Dermis microvascular lymphatic vessel endothelial cell (primary cell): Measurements from ENCODE around the gene HRH4. TPM values are rescaled to one million over a fixed set of nuclear protein-coding genes. Genes with fewer than 3 reads are reported as not detected.

ENCODE experiments used
- DNase-seq, 2 donors: peaks; one replicate each; pipeline versions ENCODE4 v3.0.0 to v3.0.0-alpha.2; 2010; ENCODE audit warnings: low read depth in 2 of 2
- total RNA-seq: library from RNA; depleted of rRNA; stranded (reverse); fragments of >200 nt; gene quantifications from 2 replicates; pipeline ENCODE4 v1.2.1, GENCODE V29; 2014

The HRH4 gene, protein sequence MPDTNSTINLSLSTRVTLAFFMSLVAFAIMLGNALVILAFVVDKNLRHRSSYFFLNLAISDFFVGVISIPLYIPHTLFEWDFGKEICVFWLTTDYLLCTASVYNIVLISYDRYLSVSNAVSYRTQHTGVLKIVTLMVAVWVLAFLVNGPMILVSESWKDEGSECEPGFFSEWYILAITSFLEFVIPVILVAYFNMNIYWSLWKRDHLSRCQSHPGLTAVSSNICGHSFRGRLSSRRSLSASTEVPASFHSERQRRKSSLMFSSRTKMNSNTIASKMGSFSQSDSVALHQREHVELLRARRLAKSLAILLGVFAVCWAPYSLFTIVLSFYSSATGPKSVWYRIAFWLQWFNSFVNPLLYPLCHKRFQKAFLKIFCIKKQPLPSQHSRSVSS
- total RNA-seq: not detected in 2 replicates

DNA sequence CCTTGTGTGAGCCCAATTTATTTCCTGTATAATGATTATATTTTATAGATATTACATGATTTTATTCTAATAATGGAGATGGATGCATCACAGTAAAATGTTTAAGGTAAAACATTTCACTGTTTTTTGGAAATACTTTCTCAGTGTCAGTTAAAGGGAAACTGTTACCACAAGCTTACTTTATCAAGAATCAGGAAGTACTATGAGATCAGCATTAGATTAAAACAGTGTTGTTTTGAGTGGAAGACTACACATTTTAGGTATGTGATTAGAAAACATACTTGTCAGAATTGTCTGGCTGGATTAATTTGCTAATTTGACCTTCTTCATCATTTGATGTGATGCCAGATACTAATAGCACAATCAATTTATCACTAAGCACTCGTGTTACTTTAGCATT lies at the start of gene HRH4:
TSS of gene HRH4 (plus strand) at position 250 of the 400 bp plus-strand sequence. CDS start at position 342, 92 bp downstream.
- DNase-seq: no peak

DNA sequence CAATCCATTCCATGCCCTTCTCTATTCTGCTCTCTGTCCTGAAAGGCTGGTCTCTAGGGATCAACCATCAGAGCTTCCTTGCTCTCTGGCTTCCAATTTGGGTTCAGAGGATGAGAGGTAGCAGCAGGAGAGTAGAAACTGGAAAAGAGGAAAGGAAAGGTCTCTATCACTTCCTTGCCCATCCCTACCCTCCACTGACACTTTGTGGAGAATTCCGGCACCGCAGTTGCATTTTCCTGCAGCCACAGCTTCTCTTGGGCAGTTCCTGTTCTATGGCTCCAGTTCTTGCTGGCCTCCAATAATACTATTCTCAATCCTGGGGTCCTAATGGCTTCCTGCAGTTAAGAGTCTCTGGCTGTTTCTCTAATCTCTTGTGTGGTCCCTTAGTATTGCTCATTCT lies 47.3 kb upstream of the HRH4 start:
- DNase-seq: no peak

DNA sequence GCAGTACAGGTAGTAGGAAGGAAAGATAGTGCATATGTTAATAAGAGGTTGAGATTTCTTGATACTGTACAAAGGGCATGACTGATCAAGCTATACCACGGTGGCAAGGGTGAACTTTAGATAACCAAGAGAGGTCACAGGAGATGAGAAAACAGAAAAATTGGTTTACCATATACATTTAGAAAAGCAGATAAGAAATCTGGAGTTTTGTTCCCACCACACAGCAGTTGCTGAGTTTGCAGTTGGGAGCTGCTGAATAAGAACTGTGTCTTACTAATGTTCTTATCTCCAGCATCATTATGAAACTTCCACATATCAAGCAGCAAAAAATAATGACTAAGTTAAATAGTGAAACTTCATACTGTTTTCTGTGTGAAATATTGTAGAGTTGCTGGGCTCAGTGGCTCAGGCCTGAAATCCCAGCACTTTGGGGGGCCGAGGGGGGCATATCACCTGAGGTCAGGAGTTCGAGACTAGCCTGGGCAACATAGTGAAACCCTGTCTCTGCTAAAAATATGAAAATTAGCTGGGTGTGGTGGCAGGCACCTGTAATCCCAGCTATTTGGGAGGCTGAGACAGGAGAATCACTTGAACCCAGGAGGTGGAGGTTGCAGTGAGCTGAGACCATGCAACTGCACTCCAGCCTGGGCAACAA lies 46.0 kb upstream of the HRH4 start:
- no peak for DNase-seq

DNA sequence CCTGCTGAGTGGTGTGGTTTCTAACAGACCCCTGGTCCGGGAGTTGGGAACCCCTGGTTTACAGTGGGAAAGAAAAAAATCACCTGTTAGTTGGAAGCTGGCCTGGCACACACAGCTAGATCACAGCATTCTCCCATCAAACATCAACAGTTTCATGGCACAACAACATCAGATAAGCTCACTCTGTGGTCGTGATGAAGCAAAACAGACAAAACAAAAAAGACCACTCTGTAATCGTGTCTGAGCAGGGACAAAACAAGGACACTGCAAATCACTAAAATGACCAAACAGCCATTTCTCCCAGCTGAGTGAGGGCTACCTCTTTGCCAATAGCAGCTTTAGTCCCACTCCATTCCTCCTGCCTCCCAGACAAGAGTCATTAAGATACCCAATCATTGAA lies 43.0 kb upstream of the HRH4 start:
- DNase-seq: no peak

DNA sequence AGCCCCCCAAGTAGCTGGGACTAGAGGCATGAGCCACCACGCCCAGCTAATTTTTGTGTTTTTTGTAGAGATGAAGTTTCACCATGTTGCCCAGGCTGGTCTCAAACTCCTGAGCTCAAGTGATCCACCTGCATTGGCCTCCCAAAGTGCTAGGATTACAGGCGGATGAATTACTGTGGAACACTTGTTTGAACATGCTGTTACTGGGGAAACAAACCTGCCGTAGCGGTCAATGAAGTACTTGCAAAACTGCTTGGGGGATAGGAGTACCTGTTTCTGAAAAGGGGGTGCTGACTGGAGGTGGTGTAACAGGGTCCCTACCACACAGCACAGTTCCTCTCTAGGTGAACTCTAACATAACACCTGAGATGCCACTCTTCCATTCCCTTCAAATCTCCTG lies 39.9 kb upstream of the HRH4 start:
- DNase-seq: no peak

DNA sequence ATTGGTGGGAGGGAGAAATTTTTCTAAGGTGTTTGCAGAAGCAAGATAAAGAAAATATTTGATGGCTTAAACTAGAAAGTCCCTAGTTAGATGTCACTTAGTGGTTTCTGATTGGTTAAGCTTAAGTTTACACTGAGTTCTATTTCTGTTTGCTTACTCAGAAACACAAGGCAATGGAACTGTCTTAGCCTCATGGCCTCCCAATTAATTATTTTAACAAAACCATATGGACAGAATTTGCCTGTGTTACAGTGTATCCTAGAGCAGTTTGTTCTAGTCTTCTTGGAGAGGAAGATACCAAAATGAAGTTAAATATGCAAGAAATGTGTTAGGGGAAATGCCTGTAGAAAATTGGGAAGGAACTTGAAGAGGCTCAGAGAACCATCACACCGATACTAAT lies 38.6 kb upstream of the HRH4 start:
- DNase-seq: no peak

DNA sequence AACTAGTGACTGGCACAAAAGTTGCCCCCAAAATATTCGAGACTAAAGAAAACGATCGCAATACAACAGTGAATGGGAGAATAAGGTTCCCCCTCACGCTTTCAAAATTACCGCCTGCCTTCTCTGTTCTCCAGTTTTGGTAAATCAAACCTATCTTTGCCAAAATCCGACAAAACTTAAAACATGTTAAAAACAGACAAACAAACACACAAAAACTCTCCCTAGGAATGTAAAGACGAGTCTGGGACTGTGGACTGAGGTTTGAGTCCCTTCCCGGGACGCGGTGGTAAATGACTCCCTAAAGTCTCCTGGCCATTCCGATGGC lies 34.4 kb upstream of the HRH4 start:
- DNase-seq: no peak

DNA sequence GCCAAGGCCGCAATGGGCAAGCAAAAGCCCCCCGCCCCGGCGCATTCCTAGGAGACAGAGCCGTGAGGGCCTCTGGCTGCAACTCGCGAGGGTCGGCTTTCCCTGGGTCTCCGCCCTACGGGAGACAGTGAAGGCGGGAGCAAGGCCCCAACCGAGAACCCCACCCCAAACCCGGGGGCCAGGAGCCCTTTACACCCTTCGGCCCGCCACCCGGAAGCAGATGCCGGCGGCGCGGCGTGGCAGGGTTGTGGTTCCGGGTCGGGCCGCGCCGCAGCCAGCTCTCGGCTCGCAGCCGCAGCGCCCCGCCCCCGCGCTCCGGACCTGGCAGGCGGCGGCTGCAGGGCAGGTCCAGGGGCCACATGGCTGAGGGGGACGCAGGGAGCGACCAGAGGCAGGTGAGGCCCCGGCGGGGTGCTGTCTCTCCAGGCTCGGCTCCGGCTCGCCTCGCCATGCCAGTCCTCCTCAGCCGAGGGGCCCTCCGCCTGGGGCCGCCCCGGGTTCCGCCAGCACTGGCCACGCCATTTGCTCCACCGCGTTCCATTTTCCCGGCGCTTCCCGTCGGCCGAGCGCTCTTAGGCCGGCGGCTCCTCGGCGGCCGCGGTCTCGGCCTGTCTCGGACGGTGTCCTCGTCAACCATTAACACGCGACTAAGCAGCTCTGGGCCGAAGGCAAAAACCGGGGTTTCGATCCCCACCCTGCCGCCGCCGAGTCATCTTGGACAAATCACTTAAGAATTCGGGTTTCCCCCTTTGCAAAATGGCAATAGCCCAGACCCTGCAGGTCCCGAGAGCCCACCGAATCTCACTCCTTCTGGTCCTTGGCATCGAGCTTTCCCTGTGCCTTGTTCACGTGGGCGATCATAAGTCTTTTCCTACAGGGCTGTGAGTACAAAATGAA lies 33.8 kb upstream of the HRH4 start, which contains the start of gene IMPACT:
TSS of gene IMPACT (plus strand) at position 273 of the 897 bp plus-strand sequence. CDS start at position 360, 87 bp downstream.
- peak; percentile 36 to 87 for DNase-seq

DNA sequence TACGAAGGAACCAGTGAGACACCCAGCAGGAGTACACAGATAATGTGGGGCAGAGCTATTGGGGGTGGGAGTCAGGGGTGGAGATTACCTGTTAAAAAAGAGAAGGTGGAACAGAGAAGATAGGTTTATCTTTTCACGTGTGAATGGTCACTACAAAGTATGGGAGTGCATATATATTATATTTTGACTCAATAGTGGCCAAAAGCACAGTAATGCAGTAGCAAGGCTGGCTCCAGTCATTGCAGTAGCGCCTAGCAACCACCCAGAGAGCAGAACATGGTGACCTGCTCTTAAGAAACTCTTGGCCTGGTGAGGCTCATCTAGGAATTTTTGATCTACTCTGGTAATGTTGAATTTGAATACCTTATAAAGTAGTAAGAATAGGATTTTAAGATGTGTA lies 33.0 kb upstream of the HRH4 start:
- peak in 1 of 2 donors; percentile 10 for DNase-seq

DNA sequence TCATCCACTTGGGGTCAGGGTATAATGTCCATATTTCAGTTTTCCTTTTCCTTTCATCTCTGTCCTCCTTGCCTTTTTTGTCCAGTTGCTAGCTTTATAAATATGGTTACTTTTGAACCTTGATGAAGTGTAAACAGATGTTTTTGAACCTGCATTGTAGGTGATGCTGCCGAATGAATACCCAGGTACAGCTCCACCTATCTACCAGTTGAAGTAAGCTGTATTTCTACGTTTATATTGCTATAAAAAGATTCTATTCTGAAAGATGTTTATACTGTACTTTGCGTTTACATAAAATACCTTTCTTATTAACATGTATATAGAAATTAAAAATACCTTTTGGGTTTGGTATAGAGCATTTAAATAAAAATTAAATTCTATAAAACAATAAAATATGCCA lies 31.7 kb upstream of the HRH4 start:
- DNase-seq: no peak

DNA sequence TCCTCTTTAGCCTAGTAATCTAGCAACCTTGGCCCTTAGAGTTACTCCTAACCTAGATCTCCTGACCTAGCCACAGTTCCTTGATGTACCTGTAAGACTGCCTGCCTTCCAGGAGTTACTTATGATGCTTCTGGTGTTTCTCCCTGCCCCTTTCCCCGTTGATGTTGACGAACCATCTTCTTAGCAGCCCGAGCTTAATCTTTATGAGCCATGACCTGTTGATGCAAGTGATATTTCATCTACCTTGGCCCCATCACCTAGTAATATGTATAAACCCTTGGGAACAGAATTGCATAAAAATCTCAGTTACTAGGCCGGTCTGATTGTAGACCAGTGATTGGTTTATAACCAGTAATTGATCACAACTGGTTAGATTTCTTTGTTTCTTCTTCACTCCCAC lies 31.2 kb upstream of the HRH4 start:
- no peak for DNase-seq

DNA sequence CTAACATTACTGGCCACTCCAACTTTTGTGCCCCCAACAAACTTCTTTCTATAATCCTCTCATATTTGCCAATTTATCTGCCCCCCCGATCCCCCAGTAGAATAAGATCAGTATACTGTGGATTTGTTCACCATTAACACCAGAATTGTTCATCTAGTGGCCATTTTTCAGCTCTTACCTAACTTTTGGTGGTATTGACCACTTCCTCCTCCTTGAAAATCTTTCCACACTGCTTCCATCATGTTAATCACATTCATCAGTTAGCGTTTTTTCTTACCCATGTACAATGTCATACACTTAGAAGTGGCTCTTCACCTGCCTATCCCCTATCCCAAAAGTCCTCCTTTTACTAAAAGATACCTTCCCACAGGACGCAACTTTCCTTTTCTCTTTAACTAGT lies 27.8 kb upstream of the HRH4 start:
- no peak for DNase-seq

DNA sequence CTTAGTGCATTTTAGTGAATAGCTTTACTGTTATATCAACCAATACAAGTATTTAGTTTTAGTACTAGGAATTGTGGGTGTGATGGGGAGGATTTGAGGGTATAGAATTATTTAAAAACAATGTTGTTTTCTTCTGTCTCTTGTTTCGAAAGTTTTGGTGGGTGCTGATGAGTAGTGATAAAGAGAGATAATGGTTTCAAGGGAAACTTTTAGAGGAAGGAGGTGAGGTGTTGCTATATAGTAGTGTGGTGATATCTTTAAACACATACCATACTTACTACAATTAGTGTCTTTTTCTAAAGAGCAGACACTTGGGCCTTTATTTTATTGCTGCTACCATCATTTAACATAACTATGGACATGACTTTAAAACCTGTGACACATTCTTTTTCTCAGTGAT lies 23.5 kb upstream of the HRH4 start:
- no peak for DNase-seq

DNA sequence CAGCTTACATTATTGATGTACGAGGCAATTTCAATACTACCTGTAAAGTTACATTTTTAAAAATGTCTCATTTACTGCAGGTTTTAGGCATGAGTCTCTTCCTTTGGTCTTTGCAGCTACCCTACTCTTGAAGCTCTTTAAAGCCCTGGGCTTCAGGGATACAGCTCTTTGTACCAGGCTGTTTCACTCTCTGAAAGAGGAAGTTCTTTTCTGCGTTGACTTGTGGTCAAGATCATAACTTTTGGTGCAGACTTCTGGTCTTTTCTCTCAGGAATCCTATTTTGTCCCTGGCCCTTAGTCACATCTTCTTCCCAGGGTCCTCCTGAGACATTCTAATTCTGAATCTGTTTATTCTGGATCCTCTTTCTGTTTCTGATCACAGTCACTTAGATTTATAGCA lies 16.6 kb upstream of the HRH4 start:
- no peak for DNase-seq

DNA sequence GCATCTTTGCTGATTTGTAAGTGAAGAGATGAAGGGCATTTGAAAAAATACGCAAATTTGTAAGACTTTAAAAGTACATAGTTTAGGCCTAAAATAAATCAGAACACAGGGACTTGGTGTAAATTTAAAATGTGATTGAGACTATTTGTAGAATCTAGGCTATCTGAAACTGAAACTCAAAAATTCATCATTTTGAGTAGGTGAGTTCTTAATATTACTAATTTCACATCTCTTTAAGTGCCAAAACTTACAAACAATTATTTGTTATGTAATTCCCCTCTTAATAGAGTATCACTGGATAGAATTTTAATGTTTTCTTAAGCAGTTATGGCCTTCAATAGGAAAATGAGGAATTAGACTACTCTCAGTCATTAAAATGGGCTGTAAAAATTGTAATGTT lies 14.0 kb upstream of the HRH4 start:
- DNase-seq: no peak

DNA sequence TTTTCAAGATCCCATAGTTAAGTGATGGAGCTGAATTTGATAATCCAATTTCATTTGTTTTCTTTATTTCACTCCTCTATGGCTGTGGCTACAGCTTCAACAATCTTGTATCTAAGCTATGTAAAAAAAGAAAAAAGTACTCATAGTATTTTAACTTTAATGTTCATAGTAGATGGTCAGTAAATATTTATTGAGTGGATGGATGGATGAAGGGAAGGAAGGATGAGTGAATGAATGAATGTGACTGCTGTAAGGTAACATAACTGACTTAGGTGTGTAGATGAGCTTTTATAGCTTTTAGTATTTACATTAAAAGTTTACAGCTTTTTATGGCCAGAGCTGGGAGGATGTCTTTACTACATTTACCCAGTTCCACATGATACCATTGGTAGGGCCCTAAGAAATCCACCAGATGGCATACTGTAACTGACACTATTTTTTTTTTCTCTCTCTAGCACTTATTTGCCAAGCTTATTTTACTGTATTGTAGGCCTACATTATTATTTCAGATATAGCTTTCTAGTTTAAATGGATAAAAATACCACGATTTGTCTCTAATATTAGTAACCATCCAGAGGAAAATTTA lies 13.4 kb upstream of the HRH4 start:
- DNase-seq: no peak

DNA sequence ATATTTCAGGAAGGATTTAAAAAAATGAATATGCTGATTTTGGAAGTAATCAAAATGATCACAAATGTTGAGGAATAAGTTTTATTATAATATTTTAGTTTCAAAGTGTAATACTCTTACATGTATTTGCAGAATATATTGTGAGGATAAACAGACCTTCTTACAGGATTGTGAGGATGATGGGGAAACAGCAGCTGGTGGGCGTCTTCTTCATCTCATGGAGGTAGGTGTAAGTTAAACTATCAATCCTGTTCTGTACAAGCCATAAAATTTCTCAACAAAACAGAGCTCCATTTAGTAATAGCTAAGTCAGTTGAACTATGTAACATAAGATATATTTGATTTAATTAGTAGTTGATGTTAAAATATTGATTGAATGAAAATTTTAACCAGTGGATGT lies 12.5 kb upstream of the HRH4 start:
- DNase-seq: no peak

DNA sequence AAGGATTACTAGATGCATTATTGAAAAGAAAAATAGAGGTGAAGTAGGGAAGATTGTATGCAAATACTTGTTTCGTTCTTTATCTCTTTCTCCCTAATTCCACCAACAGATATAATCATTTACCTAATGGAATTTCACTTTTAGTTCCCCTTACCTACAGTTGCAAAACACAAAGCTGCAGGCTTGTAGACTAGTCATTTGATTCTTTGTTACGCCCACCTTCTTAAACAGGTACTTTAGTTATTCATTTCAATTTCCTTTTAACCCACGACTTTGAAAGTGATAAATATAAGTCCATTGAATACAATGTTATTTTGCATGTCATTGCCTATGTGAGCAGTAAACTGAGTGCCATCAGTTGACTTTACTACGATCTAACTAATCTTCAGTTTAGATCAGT lies 3.9 kb upstream of the HRH4 start:
- no peak for DNase-seq

DNA sequence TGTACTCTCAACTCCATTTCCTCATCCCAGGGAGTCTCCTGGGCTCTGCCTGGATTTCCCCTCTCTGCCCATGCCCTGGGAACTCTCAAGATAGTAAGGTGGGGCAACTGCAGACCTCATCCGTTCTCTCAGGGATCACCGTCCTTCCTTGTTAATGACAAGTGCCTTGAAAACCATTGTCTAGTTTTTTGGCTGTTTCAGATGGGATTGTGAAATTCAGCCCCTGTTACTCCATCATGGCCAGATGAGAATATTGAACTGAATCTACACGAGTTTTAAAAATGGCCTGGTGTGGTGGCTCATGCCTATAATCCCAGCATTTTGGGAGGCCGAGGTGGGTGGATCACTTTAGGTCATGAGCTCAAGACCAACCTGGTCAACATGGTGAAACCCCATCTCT lies 665 bp upstream of the HRH4 start:
- DNase-seq: no peak

DNA sequence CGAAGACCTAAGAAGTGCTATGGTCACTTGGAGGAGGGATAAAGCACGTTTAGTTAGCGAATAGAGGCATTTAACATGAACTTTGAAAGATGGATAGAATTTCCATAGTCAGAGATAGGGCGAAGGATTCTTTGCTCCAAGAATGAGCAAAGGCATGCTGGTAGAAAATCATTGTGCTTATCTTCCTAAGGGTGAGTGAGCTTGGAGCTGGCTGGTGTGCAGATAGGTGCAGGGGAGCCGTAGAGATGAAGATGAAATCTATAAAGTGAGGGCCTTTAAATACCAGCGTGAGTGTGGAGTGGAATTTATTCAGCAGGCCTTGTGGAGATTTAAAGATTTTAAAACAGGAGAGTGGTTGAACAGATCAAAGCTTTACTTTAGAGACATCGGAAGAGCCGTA lies 1.6 kb downstream of the HRH4 start:
- DNase-seq: no peak

DNA sequence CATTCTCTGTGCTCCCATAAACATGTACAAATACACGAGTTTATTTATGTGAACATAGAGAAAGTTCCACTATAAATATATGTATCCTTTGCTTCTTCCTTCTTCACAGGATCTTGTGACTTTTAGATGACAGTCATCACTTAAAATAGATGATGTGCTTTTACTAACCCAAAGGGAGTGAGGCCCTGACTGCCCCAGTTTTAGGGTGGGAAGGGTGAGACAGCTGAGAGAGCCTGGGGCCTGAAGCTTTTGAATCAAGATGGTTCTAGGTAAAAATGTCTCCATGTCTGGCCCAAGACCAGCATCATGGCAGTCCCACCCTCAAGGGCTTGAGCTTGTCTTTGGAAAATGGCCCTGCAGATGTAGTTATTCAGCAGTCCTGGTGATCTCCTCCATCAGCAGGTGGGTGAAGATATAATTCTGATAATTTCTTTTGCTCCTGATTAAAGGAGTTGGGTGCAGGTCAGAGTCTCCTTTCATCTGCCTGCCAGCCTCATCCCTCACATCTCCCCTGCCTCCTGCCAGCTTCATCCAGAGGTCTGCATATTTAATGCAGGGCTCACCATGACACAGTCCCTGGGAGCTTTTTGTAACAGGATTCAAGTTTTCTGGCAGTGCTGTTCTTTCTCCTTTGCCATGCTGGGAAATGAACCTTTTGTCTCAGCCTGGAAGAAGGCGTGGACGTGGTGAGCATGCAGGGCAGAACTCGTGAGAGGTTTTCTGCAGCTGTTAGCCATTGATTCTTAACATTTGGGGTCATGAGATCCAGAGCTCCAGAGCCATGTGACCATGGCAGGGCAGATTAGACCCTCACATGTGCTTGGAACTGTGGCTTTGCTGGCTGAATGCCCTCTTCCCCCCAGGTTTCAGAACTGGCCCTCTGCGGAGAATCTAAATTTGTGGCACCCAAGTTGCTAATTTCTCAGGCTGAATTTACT lies 2.7 kb downstream of the HRH4 start:
- DNase-seq: no peak
